Colonic mucosa (tissue), 4 donors: Measurements from ENCODE around the gene CD55. TPM values are rescaled to one million over a fixed set of nuclear protein-coding genes. Genes with fewer than 3 reads are reported as not detected.

Experiments used
- DNase-seq: peaks from one replicate; pipeline ENCODE4 v3.0.0-alpha.2; 2020
- H3K27ac ChIP-seq: fragments of 200-600 bp; one replicate; pipeline ENCODE4 v1.8.0; 2021
- H3K27me3 ChIP-seq: fragments of 200-600 bp; one replicate; pipeline ENCODE4 v1.8.0; 2021
- H3K36me3 ChIP-seq: fragments of 200-600 bp; one replicate; pipeline ENCODE4 v1.8.0; 2021
- H3K4me1 ChIP-seq: fragments of 200-600 bp; one replicate; pipeline ENCODE4 v1.8.0; 2021; ENCODE audit warnings: mild to moderate bottlenecking
- H3K4me3 ChIP-seq: fragments of 200-600 bp; one replicate; pipeline ENCODE4 v1.8.0; 2021
- H3K9ac ChIP-seq, 2 donors: one replicate each; pipeline ENCODE4 v1.7.0; 2013; ENCODE audit warnings: control low read depth in 2 of 2, low read depth in 2 of 2, low read length in 2 of 2
- H3K9me3 ChIP-seq: fragments of 200-600 bp; one replicate; pipeline ENCODE4 v1.8.0; 2021
- intact Hi-C: fragments of 100-400 bp; cut with DNase I; formaldehyde crosslinking; loops from one replicate; pipeline ENCODE4 v1.14.1; 2022
- total RNA-seq, 2 donors: library from RNA; stranded (reverse); fragmentation: NEBNext Ultra II Directional in 1 of 2; extraction: Animal tissue kit (Norgen Biotek cat#: 25700) in 1 of 2; gene quantifications; one replicate each; pipeline ENCODE4 v1.2.1, GENCODE V29; 2021
- TF ChIP-seq, protein P1 (sequence below): fragments of 200-600 bp; IDR thresholded peaks from one replicate; pipeline ENCODE4 v1.8.0; 2022; ENCODE audit warnings: antibody characterized with exemption, mild to moderate bottlenecking
- donor health status: healthy.
- donor health status: DM: no; HTN: no; CAD: no.
- donor health status: DM: no; HTN: no; CAD: no.

Gene CD55
- total RNA-seq, 2 donors from 2014 or later = 49.4 to 70.7 TPM

DNA sequence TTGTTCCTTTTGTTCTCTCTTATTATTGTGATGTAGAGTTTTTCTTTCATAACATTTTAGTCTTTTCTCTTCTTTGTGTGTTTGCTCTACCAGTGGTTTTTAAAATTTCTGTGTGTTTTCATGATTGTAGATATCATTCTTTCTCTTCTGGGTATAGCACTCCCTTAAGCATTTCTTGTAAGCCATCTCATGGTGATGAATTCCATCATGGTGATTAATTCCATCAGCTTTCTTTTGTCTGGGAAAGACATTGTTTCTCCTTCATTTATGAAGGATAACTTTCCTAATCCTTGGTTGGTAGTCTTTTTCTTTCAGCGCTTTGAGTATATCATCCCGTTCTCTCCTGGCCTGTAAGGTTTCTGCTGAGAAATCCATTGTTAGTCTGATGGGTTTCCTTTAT lies 22.7 kb downstream of the CD55 start:
- Histone ChIP-seq H3K27me3 (no peaks in the 10 kb centered on the region), H3K9me3 (no peaks in the 10 kb centered on the region), H3K4me1 (no peaks in the 10 kb centered on the region), H3K4me3 (no peak overlapping the region), H3K36me3 (no peaks in the 10 kb centered on the region), H3K9ac (no peak overlapping the region), H3K27ac (no peak overlapping the region)
- intact Hi-C loops = no loop called here
- DNase-seq = no peak
- TF ChIP-seq, protein P1, sequence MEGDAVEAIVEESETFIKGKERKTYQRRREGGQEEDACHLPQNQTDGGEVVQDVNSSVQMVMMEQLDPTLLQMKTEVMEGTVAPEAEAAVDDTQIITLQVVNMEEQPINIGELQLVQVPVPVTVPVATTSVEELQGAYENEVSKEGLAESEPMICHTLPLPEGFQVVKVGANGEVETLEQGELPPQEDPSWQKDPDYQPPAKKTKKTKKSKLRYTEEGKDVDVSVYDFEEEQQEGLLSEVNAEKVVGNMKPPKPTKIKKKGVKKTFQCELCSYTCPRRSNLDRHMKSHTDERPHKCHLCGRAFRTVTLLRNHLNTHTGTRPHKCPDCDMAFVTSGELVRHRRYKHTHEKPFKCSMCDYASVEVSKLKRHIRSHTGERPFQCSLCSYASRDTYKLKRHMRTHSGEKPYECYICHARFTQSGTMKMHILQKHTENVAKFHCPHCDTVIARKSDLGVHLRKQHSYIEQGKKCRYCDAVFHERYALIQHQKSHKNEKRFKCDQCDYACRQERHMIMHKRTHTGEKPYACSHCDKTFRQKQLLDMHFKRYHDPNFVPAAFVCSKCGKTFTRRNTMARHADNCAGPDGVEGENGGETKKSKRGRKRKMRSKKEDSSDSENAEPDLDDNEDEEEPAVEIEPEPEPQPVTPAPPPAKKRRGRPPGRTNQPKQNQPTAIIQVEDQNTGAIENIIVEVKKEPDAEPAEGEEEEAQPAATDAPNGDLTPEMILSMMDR = no peak

DNA sequence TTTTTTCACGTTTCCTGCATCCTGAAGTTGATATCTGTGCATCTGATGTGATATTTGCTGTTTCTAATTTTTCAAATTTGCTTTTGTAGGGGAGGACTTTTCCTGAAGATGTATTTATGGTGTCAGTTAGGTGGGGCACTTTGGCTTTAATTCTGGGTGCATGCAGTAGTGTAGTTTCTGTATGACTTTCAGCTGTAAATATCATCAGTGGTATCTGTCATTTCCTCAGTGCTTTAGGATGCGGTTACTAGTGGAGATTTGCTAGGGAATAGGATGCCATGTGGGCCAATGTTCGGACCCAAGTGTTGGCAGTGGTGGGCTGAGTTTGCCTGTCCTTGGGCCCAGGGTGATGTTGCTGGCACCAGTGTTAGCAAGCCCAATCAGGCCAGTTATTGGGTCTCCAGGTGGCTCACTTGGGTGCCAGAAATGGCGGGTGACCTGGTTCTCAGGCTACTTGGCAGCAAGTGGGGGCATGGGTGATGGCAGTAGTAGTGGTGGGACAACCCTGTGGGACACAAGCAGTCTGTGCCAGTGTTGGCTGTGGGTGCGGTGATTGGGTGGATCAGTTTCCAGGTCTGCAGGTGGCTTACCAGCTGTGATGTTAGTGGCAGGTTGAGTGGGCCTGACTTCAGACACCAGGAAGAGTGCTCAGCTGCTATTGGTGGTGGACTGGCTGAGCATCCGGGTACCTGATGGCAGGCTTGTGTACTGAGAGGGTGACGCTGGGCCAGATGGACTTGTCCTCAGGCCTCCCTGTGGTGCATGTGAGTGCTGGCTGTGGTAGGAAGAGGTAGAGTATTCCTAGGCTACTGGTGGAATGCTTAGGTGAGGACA lies 24.4 kb downstream of the CD55 start:
- Histone ChIP-seq H3K27me3 (no peaks in the 10 kb centered on the region), H3K4me3 (no peak overlapping the region), H3K4me1 (no peaks in the 10 kb centered on the region), H3K9ac (no peak overlapping the region), H3K9me3 (no peaks in the 10 kb centered on the region), H3K36me3 (no peaks in the 10 kb centered on the region), H3K27ac (no peak overlapping the region)
- no peak for DNase-seq
- TF ChIP-seq, protein P1 = no peak
- intact Hi-C loops = no loop called here

DNA sequence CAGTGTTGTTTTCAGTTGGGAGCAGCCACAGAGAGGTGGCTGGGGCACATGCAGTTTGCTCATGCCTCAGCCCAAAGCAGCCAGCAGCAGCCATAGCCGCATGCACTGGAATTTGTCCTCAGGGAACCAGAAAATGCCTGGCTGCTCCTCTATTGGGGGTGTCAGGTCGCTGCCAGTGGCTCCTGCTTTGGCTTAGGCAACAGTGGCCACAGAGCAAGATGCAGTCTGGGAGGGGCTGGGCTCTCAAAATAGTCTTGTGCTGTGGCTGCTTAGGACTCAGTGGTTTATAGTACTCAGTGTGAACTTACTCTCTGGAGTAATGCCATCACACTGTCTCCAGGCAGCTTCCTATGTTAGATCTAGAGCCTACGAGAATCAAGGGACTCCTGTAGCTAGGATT lies 25.0 kb downstream of the CD55 start:
- H3K27ac ChIP-seq = no peak overlapping the region
- no peaks in the 10 kb centered on the region for H3K36me3 ChIP-seq
- no peak overlapping the region for H3K4me3 ChIP-seq
- TF ChIP-seq, protein P1 = no peak
- no peaks in the 10 kb centered on the region for H3K4me1 ChIP-seq
- no peak for DNase-seq
- intact Hi-C loops = no loop called here
- no peak overlapping the region for H3K9ac ChIP-seq
- H3K27me3 ChIP-seq = no peaks in the 10 kb centered on the region
- H3K9me3 ChIP-seq = no peaks in the 10 kb centered on the region

DNA sequence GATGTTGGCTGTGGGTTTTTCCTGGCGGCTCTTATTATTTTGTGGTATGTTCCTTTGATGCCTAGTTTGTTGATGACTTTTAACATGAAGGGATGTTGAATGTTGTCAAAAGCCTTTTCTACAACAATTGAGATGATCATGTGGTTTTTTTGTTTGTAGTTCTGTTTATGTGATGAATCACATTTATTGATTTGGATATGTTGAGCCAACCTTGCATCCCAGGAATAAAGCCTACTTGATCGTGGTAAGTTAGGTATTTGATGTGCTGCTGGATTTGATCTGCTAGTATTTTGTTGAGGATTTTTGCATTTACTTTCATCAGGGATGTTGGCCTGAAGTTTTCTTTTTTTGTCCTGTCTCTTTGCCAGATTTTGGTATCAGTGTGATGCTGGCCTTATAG lies 28.5 kb downstream of the CD55 start:
- intact Hi-C loops = no loop called here
- Histone ChIP-seq H3K36me3 (no peaks in the 10 kb centered on the region), H3K9me3 (no peaks in the 10 kb centered on the region), H3K4me1 (no peaks in the 10 kb centered on the region), H3K27ac (no peak overlapping the region), H3K4me3 (no peak overlapping the region), H3K27me3 (no peaks in the 10 kb centered on the region), H3K9ac (no peak overlapping the region)
- TF ChIP-seq, protein P1 = no peak
- no peak for DNase-seq

DNA sequence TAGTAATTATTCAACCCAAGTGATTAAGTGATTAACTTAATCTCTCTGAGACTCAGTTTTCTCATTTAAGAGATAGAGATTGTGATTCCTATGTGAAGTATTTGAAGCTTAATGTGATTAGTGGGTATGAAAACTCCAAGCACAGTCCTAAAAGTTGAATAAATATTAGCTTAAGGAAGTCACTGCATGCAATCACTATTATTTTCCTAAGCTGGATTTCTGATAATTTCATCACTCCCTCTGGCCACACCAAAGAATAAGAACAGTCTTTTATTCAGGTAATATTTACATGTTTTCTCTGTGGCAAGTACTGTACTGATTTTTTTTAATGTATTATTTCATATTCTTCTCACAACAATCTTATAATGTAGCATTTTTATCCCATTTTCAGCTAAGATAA lies 31.1 kb downstream of the CD55 start:
- H3K9ac ChIP-seq = no peak overlapping the region
- no peak overlapping the region for H3K27ac ChIP-seq
- intact Hi-C loops = no loop called here
- no peaks in the 10 kb centered on the region for H3K27me3 ChIP-seq
- DNase-seq = no peak
- no peaks in the 10 kb centered on the region for H3K4me1 ChIP-seq
- TF ChIP-seq, protein P1 = no peak
- no peaks in the 10 kb centered on the region for H3K9me3 ChIP-seq
- no peaks in the 10 kb centered on the region for H3K36me3 ChIP-seq
- H3K4me3 ChIP-seq = no peak overlapping the region
